C4-2B (cell line): Measurements from ENCODE around the gene SLCO2A1.

Experiments used
- ZFX ChIP-seq: fragments of 450-650 bp; IDR thresholded peaks from 2 replicates; pipeline ENCODE4 v1.6.1; 2017
- TF ChIP-seq, protein P1 (sequence below): fragments of 450-650 bp; conservative IDR thresholded peaks from 2 replicates; pipeline ENCODE4 v1.5.1; 2017; ENCODE audit warnings: mild to moderate bottlenecking

DNA sequence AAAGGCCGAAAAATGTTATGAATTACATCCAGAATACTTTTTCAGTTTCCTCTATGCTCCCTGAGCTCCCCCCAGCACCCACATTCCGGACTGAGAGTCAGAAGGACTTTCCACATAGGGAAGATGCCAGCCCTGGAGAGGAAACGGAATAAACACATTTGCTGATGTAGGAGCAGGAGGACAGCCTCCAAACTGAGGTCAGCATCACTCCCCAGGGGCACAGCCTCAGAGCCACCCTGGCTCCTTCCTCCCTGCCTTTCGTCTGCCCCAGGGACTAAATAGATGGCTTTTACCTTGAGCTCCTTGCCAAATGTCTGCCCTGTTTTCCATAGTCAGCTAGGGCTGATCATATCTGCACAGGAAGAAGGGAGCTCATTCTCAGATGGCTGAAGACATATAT is 22.6 kb upstream of the SLCO2A1 start:
- TF ChIP-seq, protein P1, sequence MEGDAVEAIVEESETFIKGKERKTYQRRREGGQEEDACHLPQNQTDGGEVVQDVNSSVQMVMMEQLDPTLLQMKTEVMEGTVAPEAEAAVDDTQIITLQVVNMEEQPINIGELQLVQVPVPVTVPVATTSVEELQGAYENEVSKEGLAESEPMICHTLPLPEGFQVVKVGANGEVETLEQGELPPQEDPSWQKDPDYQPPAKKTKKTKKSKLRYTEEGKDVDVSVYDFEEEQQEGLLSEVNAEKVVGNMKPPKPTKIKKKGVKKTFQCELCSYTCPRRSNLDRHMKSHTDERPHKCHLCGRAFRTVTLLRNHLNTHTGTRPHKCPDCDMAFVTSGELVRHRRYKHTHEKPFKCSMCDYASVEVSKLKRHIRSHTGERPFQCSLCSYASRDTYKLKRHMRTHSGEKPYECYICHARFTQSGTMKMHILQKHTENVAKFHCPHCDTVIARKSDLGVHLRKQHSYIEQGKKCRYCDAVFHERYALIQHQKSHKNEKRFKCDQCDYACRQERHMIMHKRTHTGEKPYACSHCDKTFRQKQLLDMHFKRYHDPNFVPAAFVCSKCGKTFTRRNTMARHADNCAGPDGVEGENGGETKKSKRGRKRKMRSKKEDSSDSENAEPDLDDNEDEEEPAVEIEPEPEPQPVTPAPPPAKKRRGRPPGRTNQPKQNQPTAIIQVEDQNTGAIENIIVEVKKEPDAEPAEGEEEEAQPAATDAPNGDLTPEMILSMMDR = no peak
- TF ChIP-seq ZFX = no peak
